Prostate gland (tissue), 2 donors: ENCODE measurements around the gene SERINC5.

Experiments
- CTCF ChIP-seq, 4 experiments: fragments of 200-600 bp in 2 of 4; fragments of 450-650 bp in 2 of 4; sonication (generic) in 2 of 4; IDR thresholded peaks; 1 replicate in 3 of 4; 2 replicates in 1 of 4; pipeline ENCODE4 v1.5.1; 2016 to 2019; ENCODE audit warnings: antibody characterized with exemption in 4 of 4, mild to moderate bottlenecking in 2 of 4, moderate library complexity in 2 of 4
- POLR2AphosphoS5 ChIP-seq: sonication (generic); formaldehyde crosslinking; IDR thresholded peaks from one replicate; pipeline ENCODE4 v1.6.1; 2017; ENCODE audit warnings: antibody characterized with exemption

GRCh38 chr5:80168388-80169028, 87.3 kb downstream of the SERINC5 start:
- TF ChIP-seq CTCF (IDR thresholded peaks at IDR 0.05) (no peak), POLR2AphosphoS5 (no peak)
